HEK293T (cell line): ENCODE results near the gene SEMA7A.

ENCODE experiments used
- CTCF ChIA-PET: fragments of 350-600 bp; formaldehyde crosslinking; extraction: SDS; loops from one replicate; lab custom pipeline; 2021; ENCODE audit warnings: antibody characterized with exemption, inconsistent platforms; lab: Yijun Ruan, JAX
- POLR2A ChIA-PET: fragments of 350-600 bp; formaldehyde crosslinking; extraction: SDS; loops from one replicate; lab custom pipeline; 2020; ENCODE audit warnings: antibody characterized with exemption, inconsistent platforms; lab: Yijun Ruan, JAX
- DNase-seq: peaks from one replicate; pipeline ENCODE4 v3.0.0; 2012; ENCODE audit warnings: mixed read lengths; ENCODE audit errors: extremely low spot score
- ARNT ChIP-seq: fragments of 450-650 bp; IDR thresholded peaks from 2 replicates; pipeline ENCODE4 v1.6.1; 2017; ENCODE audit warnings: mild to moderate bottlenecking
- BHLHE40 ChIP-seq: fragments of 450-650 bp; IDR thresholded peaks from 2 replicates; pipeline ENCODE4 v1.6.1; 2016; ENCODE audit warnings: mild to moderate bottlenecking, moderate library complexity, borderline replicate concordance
- CTBP1 ChIP-seq: fragments of 450-650 bp; IDR thresholded peaks from 2 replicates; pipeline ENCODE4 v1.6.1; 2016; ENCODE audit warnings: borderline replicate concordance
- ELF4 ChIP-seq: fragments of 450-650 bp; IDR thresholded peaks from 2 replicates; pipeline ENCODE4 v1.6.1; 2017; ENCODE audit warnings: antibody characterized with exemption
- FOXA1 ChIP-seq: fragments of 450-650 bp; IDR thresholded peaks from 2 replicates; pipeline ENCODE4 v1.6.1; 2016; ENCODE audit warnings: mild to moderate bottlenecking
- FOXK2 ChIP-seq: fragments of 450-650 bp; IDR thresholded peaks from 2 replicates; pipeline ENCODE4 v1.6.1; 2016; ENCODE audit warnings: mild to moderate bottlenecking
- FOXM1 ChIP-seq: fragments of 450-650 bp; IDR thresholded peaks from 2 replicates; pipeline ENCODE4 v1.6.1; 2017; ENCODE audit warnings: mild to moderate bottlenecking, borderline replicate concordance
- HDGF ChIP-seq: fragments of 450-650 bp; IDR thresholded peaks from 2 replicates; pipeline ENCODE4 v1.6.1; 2017; ENCODE audit warnings: antibody characterized with exemption, borderline replicate concordance
- L3MBTL2 ChIP-seq: fragments of 450-650 bp; conservative IDR thresholded peaks from 2 replicates; pipeline ENCODE4 v1.6.1; 2016; ENCODE audit warnings: mild to moderate bottlenecking
- LEF1 ChIP-seq: fragments of 450-650 bp; IDR thresholded peaks from 2 replicates; pipeline ENCODE4 v1.6.1; 2017; ENCODE audit warnings: mild to moderate bottlenecking, borderline replicate concordance
- NFRKB ChIP-seq: fragments of 450-650 bp; IDR thresholded peaks from 2 replicates; pipeline ENCODE4 v1.6.1; 2016; ENCODE audit warnings: mild to moderate bottlenecking, moderate library complexity
- PKNOX1 ChIP-seq: fragments of 450-650 bp; IDR thresholded peaks from 2 replicates; pipeline ENCODE4 v1.6.1; 2016
- SP1 ChIP-seq: fragments of 450-650 bp; IDR thresholded peaks from 2 replicates; pipeline ENCODE4 v1.6.1; 2017
- SUZ12 ChIP-seq: fragments of 450-650 bp; IDR thresholded peaks from 2 replicates; pipeline ENCODE4 v1.6.1; 2016; ENCODE audit warnings: mild to moderate bottlenecking
- TARDBP ChIP-seq: fragments of 450-650 bp; IDR thresholded peaks from 2 replicates; pipeline ENCODE4 v1.6.1; 2016
- ZNF384 ChIP-seq: fragments of 450-650 bp; IDR thresholded peaks from 2 replicates; pipeline ENCODE4 v1.6.1; 2016

The SEMA7A gene

GRCh38 chr15:74405823-74406222, 27.9 kb downstream of the SEMA7A start:
- no peak for DNase-seq
- TF ChIP-seq L3MBTL2 (no peak), HDGF (no peak), TARDBP (no peak)
- CTCF ChIA-PET: interaction anchor here (1.5 kb wide), 1 partner anchor 23 kb away, joined by 4 read pairs; no protein-coding TSS in a partner anchor
- POLR2A ChIA-PET: no interaction called here

GRCh38 chr15:74403991-74404563, 29.7 kb downstream of the SEMA7A start:
- DNase-seq: no peak
- POLR2A ChIA-PET: interaction anchor here (0.9 kb wide), 1 partner anchor 57 kb away, joined by 3 read pairs; the partner anchor contains the start of gene UBL7
- TF ChIP-seq L3MBTL2 (no peak), ZNF384 (no peak), FOXA1 (no peak), ELF4 (no peak), FOXK2 (no peak), BHLHE40 (no peak), CTBP1 (no peak), ARNT (no peak), SP1 (no peak), TARDBP (no peak), NFRKB (no peak), HDGF (no peak), FOXM1 (no peak)
- CTCF ChIA-PET: interaction anchor here (0.8 kb wide), 1 partner anchor 28 kb away, joined by 4 read pairs; no protein-coding TSS in a partner anchor

- ChIA-PET CTCF (interaction anchor here (0.8 to 0.9 kb wide), 2 partner anchors 9 to 28 kb away, joined by 4 read pairs; no protein-coding TSS in a partner anchor), POLR2A (interaction anchor here (0.9 kb wide), 1 partner anchor 57 kb away, joined by 3 read pairs; the partner anchor contains the start of gene UBL7)
- TF ChIP-seq HDGF (no peak), SP1 (no peak), CTBP1 (no peak), NFRKB (no peak), L3MBTL2 (no peak), FOXK2 (no peak), ELF4 (no peak), LEF1 (no peak), FOXA1 (no peak), SUZ12 (no peak), FOXM1 (no peak)
- DNase-seq: no peak
Observed at GRCh38 chr15:74403588-74403919, 30.2 kb downstream of the SEMA7A start.

- ChIA-PET CTCF (interaction anchor here (0.8 to 0.9 kb wide), 2 partner anchors 10 to 27 kb away, joined by 4 read pairs; no protein-coding TSS in a partner anchor), POLR2A (interaction anchor here (0.9 kb wide), 1 partner anchor 58 kb away, joined by 3 read pairs; the partner anchor contains the start of gene UBL7)
- no peak for DNase-seq
- TF ChIP-seq TARDBP (no peak), ELF4 (no peak), FOXA1 (no peak), ZNF384 (no peak), NFRKB (no peak), L3MBTL2 (no peak), CTBP1 (no peak), LEF1 (no peak), PKNOX1 (no peak), HDGF (no peak), FOXM1 (no peak), FOXK2 (no peak), SUZ12 (no peak), SP1 (no peak), BHLHE40 (no peak), ARNT (no peak)
Observed at GRCh38 chr15:74402873-74403587, 30.7 kb downstream of the SEMA7A start.

GRCh38 chr15:74402337-74402841, 31.4 kb downstream of the SEMA7A start:
- TF ChIP-seq L3MBTL2: no peak
- TF ChIP-seq ELF4: no peak
- no peak for TF ChIP-seq PKNOX1
- TF ChIP-seq FOXK2: no peak
- TF ChIP-seq HDGF: no peak
- CTCF ChIA-PET: interaction anchor here (0.9 kb wide), 1 partner anchor 11 kb away, joined by 4 read pairs; no protein-coding TSS in a partner anchor
- POLR2A ChIA-PET: interaction anchor here (1.1 kb wide), 1 partner anchor 59 kb away, joined by 4 read pairs; the partner anchor contains the start of gene UBL7
- DNase-seq: no peak
